ENCODE measurements around the gene KLF6. TPM values are rescaled to one million over a fixed set of nuclear protein-coding genes. Genes with fewer than 3 reads are reported as not detected.
A peak's percentile ranks its signal among the peaks of the same experiment; 100 is the strongest.

KLF6 gene
- total and polyA plus RNA-seq, 9 of the 15 experiments (the other 6 are each of a cell fraction or from before 2014, with no cell fraction given) = 3.2 to 23.9 (median 8.0) TPM

DNA sequence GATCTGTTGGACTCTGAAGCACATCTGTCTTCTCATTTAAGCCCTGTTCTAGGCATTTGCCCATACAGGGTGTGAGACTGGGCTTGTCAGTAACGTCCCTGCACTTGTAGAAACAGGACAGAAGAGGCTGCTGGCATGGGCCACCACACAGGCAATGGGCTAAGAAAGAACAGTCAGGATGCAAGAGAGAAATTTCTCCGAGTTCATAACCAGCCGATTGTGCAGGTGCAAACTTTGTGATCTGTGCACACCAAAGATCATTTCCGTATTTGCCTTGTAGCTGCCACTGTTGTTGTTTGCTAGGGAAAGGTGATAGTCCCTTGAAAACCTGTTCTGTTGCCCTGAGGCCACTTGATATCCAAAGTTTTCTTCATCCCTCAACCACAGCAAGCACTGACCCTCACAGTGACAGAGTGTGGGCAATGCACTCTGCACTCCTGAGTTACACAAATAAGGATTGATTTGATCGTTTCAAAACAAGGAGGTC is 20.3 kb downstream of the KLF6 start:
- no TSS peak for BruUV-seq (replicated peaks)
- TF ChIP-seq TCF7L2 (IDR thresholded peaks at IDR 0.05; ENCODE audit: low read depth, low read length) = no peak
- TF ChIP-seq, protein P1, sequence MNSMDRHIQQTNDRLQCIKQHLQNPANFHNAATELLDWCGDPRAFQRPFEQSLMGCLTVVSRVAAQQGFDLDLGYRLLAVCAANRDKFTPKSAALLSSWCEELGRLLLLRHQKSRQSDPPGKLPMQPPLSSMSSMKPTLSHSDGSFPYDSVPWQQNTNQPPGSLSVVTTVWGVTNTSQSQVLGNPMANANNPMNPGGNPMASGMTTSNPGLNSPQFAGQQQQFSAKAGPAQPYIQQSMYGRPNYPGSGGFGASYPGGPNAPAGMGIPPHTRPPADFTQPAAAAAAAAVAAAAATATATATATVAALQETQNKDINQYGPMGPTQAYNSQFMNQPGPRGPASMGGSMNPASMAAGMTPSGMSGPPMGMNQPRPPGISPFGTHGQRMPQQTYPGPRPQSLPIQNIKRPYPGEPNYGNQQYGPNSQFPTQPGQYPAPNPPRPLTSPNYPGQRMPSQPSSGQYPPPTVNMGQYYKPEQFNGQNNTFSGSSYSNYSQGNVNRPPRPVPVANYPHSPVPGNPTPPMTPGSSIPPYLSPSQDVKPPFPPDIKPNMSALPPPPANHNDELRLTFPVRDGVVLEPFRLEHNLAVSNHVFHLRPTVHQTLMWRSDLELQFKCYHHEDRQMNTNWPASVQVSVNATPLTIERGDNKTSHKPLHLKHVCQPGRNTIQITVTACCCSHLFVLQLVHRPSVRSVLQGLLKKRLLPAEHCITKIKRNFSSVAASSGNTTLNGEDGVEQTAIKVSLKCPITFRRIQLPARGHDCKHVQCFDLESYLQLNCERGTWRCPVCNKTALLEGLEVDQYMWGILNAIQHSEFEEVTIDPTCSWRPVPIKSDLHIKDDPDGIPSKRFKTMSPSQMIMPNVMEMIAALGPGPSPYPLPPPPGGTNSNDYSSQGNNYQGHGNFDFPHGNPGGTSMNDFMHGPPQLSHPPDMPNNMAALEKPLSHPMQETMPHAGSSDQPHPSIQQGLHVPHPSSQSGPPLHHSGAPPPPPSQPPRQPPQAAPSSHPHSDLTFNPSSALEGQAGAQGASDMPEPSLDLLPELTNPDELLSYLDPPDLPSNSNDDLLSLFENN (IDR thresholded peaks at IDR 0.05; ENCODE audit: low read depth in 2 of 2, low read length in 2 of 2) = no peak
- no peak for TF ChIP-seq BHLHE40 (IDR thresholded peaks at IDR 0.05; ENCODE audit: low read length)
- TF ChIP-seq PRDM10 (IDR thresholded peaks at IDR 0.05; ENCODE audit: partially characterized antibody) = no peak
- no peak for TF ChIP-seq KDM5B (IDR thresholded peaks at IDR 0.05; ENCODE audit: insufficient replicate concordance, low read depth, low read length)
- TF ChIP-seq, protein P2, sequence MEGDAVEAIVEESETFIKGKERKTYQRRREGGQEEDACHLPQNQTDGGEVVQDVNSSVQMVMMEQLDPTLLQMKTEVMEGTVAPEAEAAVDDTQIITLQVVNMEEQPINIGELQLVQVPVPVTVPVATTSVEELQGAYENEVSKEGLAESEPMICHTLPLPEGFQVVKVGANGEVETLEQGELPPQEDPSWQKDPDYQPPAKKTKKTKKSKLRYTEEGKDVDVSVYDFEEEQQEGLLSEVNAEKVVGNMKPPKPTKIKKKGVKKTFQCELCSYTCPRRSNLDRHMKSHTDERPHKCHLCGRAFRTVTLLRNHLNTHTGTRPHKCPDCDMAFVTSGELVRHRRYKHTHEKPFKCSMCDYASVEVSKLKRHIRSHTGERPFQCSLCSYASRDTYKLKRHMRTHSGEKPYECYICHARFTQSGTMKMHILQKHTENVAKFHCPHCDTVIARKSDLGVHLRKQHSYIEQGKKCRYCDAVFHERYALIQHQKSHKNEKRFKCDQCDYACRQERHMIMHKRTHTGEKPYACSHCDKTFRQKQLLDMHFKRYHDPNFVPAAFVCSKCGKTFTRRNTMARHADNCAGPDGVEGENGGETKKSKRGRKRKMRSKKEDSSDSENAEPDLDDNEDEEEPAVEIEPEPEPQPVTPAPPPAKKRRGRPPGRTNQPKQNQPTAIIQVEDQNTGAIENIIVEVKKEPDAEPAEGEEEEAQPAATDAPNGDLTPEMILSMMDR (IDR thresholded peaks at IDR 0.05 in 2 of 3, conservative IDR thresholded peaks at IDR 0.05 in 1 of 3; ENCODE audit: insufficient read depth in 2 of 3, low read depth in 1 of 3, low read length in 3 of 3) = no peak
- in situ Hi-C loops (cut with MboI) = no loop called here
- DNase-seq (ENCODE audit: extremely low read depth in 1 of 4, low spot score in 3 of 4) (no peak), ATAC-seq (peak; percentile 45), FAIRE-seq (no peak)
- WGBS (ENCODE audit: insufficient coverage, low coverage, missing lambda C conversion rate) = 38% methylated on average over 5 of the region's 5 CpGs
- Histone ChIP-seq H3K9me3 (replicated peaks; ENCODE audit: control insufficient read depth, insufficient read depth, low read depth, low read length) (no peaks in the 10 kb centered on the region), H3K4me1 (replicated peaks in 1 of 2; ENCODE audit: control insufficient read depth in 2 of 2, insufficient read depth in 2 of 2, low read length in 2 of 2) (peaks cover 14 to 43% of the 10 kb centered on the region in 2 experiments), H2AFZ (ENCODE audit: low read depth, low read length) (peak overlapping the region; percentile 78), H4K20me1 (replicated peaks; ENCODE audit: control insufficient read depth, insufficient read depth, low read length) (no peaks in the 10 kb centered on the region), H3K9me1 (ENCODE audit: control insufficient read depth, insufficient read depth, low read length) (no peaks in the 10 kb centered on the region), H3K9ac (ENCODE audit: insufficient read depth in 1 of 2, low read depth in 2 of 2, low read length in 2 of 2) (peak overlapping the region in 1 of 2 experiments; percentile 23; a peak in 1 of 4 replicates), H3K27ac (ENCODE audit: extremely low read depth, low read depth, low read length) (no peak overlapping the region; the same call in 2 of the 3 replicates), H3K4me3 (no peak overlapping the region), H3K79me2 (ENCODE audit: control insufficient read depth, insufficient read depth, low read length) (no peaks in the 10 kb centered on the region), H3K4me2 (ENCODE audit: insufficient read depth, low read length) (peak overlapping the region; percentile 45), H3K27me3 (ENCODE audit: control insufficient read depth in 2 of 2, insufficient read depth in 2 of 2, low read length in 2 of 2) (no peaks in the 10 kb centered on the region; a peak in 1 of 5 replicates), H3K36me3 (ENCODE audit: control insufficient read depth, insufficient read depth, low read length) (no peaks in the 10 kb centered on the region; the same call in 2 of the 3 replicates)
- ChIA-PET POLR2A (interaction anchor here (0.6 to 5.5 kb wide), 7 partner anchors 10 to 431 kb away, joined by 3 to 69 read pairs (median 10); partner anchors contain the start of gene KLF6), CTCF (ENCODE audit: low intra/inter-chr PET ratio) (no interaction called here)
- intact Hi-C loops (cut with micrococcal nuclease) = no loop called here

Measured in K562 (cell line).